ENCODE results near the gene FAM131C. TPM values are rescaled to one million over a fixed set of nuclear protein-coding genes. Genes with fewer than 3 reads are reported as not detected.
"Not testable (repeated sequence)": the region's sequence is repeated elsewhere in the genome, so short reads cannot be mapped to it uniquely, and the experiment has no call there.

FAM131C gene
- total RNA-seq, 1 experiment from 2014 or later: 3.4 TPM

DNA sequence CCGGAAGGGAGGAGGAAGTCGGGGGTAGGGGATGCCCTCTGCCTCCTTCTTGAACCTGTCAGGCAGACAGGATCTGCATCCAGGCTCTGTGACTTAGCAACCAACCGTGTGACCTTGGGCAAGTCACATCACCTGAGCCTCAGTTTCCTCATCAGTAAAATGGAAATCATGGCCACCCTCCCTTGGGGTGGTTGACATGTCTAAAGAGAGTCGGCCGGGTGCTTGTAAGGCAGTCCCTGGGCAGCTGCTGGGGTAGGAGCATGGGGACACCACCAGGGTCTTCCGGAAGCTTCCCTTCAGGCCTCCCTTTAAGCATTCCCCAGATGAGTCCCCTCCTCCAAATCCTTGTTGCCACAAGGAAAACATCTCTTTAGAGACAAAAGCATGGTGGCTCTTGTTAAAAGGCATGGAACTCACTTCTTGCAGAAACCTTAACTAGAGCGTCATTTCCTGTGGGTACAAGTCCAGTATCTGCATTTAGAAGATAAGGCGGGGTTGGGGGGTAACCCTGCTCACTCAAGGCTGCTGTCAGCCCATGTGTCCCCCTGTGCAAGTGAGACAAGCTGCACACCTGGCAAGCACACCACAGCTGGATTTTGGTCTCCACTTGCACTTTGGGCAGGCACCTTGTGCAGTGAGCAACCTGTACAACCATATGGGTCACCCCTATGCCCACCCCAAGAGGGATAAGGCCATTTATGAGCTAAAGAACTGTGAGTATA is 19.5 kb downstream of the FAM131C start:
- intact Hi-C loops (cut with micrococcal nuclease; ENCODE audit: unreplicated experiment): no loop called here
- Histone ChIP-seq H3K27me3 (ENCODE audit: control insufficient read depth, insufficient read depth, low read length) (no peaks in the 10 kb centered on the region), H3K36me3 (ENCODE audit: control insufficient read depth, insufficient read depth, low read length) (no peaks in the 10 kb centered on the region), H3K4me1 (ENCODE audit: control insufficient read depth, insufficient read depth, low read length) (no peaks in the 10 kb centered on the region), H3K27ac (ENCODE audit: low read length) (no peak overlapping the region), H3K4me3 (ENCODE audit: low read depth in 2 of 2, low read length in 2 of 2) (no peak overlapping the region), H3K9me3 (ENCODE audit: control insufficient read depth, insufficient read depth, low read depth, low read length) (no peaks in the 10 kb centered on the region)
- DNase-seq (ENCODE audit: low read depth, low spot score) (no peak), ATAC-seq (no peak)
- TF ChIP-seq POLR2AphosphoS5 (IDR thresholded peaks at IDR 0.05; ENCODE audit: low read depth, low read length): no peak
- TF ChIP-seq, protein P1, sequence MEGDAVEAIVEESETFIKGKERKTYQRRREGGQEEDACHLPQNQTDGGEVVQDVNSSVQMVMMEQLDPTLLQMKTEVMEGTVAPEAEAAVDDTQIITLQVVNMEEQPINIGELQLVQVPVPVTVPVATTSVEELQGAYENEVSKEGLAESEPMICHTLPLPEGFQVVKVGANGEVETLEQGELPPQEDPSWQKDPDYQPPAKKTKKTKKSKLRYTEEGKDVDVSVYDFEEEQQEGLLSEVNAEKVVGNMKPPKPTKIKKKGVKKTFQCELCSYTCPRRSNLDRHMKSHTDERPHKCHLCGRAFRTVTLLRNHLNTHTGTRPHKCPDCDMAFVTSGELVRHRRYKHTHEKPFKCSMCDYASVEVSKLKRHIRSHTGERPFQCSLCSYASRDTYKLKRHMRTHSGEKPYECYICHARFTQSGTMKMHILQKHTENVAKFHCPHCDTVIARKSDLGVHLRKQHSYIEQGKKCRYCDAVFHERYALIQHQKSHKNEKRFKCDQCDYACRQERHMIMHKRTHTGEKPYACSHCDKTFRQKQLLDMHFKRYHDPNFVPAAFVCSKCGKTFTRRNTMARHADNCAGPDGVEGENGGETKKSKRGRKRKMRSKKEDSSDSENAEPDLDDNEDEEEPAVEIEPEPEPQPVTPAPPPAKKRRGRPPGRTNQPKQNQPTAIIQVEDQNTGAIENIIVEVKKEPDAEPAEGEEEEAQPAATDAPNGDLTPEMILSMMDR (IDR thresholded peaks at IDR 0.05): no peak
- TF ChIP-seq SIN3A (IDR thresholded peaks at IDR 0.05; ENCODE audit: borderline replicate concordance, insufficient read depth, low read depth, low read length): no peak
- TF ChIP-seq, protein P2, sequence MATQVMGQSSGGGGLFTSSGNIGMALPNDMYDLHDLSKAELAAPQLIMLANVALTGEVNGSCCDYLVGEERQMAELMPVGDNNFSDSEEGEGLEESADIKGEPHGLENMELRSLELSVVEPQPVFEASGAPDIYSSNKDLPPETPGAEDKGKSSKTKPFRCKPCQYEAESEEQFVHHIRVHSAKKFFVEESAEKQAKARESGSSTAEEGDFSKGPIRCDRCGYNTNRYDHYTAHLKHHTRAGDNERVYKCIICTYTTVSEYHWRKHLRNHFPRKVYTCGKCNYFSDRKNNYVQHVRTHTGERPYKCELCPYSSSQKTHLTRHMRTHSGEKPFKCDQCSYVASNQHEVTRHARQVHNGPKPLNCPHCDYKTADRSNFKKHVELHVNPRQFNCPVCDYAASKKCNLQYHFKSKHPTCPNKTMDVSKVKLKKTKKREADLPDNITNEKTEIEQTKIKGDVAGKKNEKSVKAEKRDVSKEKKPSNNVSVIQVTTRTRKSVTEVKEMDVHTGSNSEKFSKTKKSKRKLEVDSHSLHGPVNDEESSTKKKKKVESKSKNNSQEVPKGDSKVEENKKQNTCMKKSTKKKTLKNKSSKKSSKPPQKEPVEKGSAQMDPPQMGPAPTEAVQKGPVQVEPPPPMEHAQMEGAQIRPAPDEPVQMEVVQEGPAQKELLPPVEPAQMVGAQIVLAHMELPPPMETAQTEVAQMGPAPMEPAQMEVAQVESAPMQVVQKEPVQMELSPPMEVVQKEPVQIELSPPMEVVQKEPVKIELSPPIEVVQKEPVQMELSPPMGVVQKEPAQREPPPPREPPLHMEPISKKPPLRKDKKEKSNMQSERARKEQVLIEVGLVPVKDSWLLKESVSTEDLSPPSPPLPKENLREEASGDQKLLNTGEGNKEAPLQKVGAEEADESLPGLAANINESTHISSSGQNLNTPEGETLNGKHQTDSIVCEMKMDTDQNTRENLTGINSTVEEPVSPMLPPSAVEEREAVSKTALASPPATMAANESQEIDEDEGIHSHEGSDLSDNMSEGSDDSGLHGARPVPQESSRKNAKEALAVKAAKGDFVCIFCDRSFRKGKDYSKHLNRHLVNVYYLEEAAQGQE (IDR thresholded peaks at IDR 0.05; ENCODE audit: insufficient read depth in 1 of 2, low read depth in 2 of 2, low read length in 1 of 2): no peak
- TF ChIP-seq TCF7L2 (IDR thresholded peaks at IDR 0.05; ENCODE audit: low read depth, low read length): no peak
- in situ Hi-C loops (cut with HindIII; ENCODE audit: low pct_unique_long_range_greater_than_20kb, low sequenced_read_pairs): no loop called here
- POLR2A ChIA-PET: interaction anchor here (0.6 kb wide), 2 partner anchors 9 to 309 kb away, joined by 4 to 5 read pairs; no protein-coding TSS in a partner anchor
- BruUV-seq (replicated peaks): no TSS peak
- CTCF ChIA-PET: no interaction called here

DNA sequence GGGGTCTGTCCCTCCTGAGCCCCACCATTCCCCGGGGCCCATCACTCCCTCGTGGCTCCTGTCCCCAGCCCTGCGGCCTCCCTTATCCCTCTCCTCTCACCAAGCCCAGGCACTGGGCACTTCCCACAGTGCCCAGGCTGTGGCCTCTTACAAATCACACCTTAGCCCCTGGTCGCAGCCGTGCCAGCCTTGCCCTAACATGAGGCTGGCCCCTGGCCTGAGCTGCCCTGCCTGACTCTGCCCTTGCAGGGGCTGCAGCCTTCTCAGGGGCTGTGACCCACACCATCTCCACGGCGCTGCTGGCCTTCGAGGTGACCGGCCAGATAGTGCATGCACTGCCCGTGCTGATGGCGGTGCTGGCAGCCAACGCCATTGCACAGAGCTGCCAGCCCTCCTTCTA is 21.5 kb downstream of the FAM131C start:
- H3K9me3 ChIP-seq (ENCODE audit: control insufficient read depth, insufficient read depth, low read depth, low read length); CTCF ChIA-PET; POLR2A ChIA-PET; DNase-seq (ENCODE audit: low read depth, low spot score); H3K27me3 ChIP-seq (ENCODE audit: control insufficient read depth, insufficient read depth, low read length); BruUV-seq (replicated peaks); H3K4me1 ChIP-seq (ENCODE audit: control insufficient read depth, insufficient read depth, low read length); H3K36me3 ChIP-seq (ENCODE audit: control insufficient read depth, insufficient read depth, low read length); H3K4me3 ChIP-seq (ENCODE audit: low read depth in 2 of 2, low read length in 2 of 2); in situ Hi-C loops (cut with HindIII; ENCODE audit: low pct_unique_long_range_greater_than_20kb, low sequenced_read_pairs); intact Hi-C loops (cut with micrococcal nuclease; ENCODE audit: unreplicated experiment); ATAC-seq; H3K27ac ChIP-seq (ENCODE audit: low read length): not testable (repeated sequence)

DNA sequence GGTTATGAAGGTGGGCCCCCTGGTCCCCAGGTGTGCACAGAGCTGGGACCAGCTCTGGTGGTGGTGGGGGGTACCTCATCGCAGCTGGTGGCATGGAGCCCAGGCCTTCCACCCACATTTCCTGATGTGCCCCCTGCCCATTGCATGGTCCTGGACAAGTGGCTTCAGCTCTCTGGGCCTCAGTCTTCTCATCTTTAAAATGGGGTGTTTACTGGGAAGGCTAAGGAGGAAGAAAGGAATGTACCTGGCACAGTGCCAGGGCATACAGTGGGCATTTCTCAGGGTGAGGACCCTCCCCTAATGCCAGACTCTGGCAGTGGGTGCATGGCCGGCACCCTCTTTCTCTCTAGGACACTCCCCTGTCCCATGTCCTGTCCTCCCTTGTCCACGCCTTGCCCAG is 22.4 kb downstream of the FAM131C start:
- CTCF ChIA-PET: no interaction called here
- no TSS peak for BruUV-seq (replicated peaks)
- H3K4me1 ChIP-seq (ENCODE audit: control insufficient read depth, insufficient read depth, low read length): no peaks in the 10 kb centered on the region
- H3K36me3 ChIP-seq (ENCODE audit: control insufficient read depth, insufficient read depth, low read length): no peaks in the 10 kb centered on the region
- no peaks in the 10 kb centered on the region for H3K9me3 ChIP-seq (ENCODE audit: control insufficient read depth, insufficient read depth, low read depth, low read length)
- TF ChIP-seq TCF7L2 (IDR thresholded peaks at IDR 0.05; ENCODE audit: low read depth, low read length) (no peak), SIN3A (IDR thresholded peaks at IDR 0.05; ENCODE audit: borderline replicate concordance, insufficient read depth, low read depth, low read length) (no peak), POLR2AphosphoS5 (IDR thresholded peaks at IDR 0.05; ENCODE audit: low read depth, low read length) (no peak)
- TF ChIP-seq, protein P1 (IDR thresholded peaks at IDR 0.05): no peak
- TF ChIP-seq, protein P2 (IDR thresholded peaks at IDR 0.05; ENCODE audit: insufficient read depth in 1 of 2, low read depth in 2 of 2, low read length in 1 of 2): no peak
- ATAC-seq: no peak
- POLR2A ChIA-PET: no interaction called here
- H3K27ac ChIP-seq (ENCODE audit: low read length): no peak overlapping the region
- no peaks in the 10 kb centered on the region for H3K27me3 ChIP-seq (ENCODE audit: control insufficient read depth, insufficient read depth, low read length)
- intact Hi-C loops (cut with micrococcal nuclease; ENCODE audit: unreplicated experiment) (no loop called here), in situ Hi-C loops (cut with HindIII; ENCODE audit: low pct_unique_long_range_greater_than_20kb, low sequenced_read_pairs) (no loop called here)
- no peak overlapping the region for H3K4me3 ChIP-seq (ENCODE audit: low read depth in 2 of 2, low read length in 2 of 2)
- no peak for DNase-seq (ENCODE audit: low read depth, low spot score)

Data from Panc1 (cell line).